PC-9 (cell line): Measurements from ENCODE around the gene ZNF792.

Experiments used
- CTCF ChIP-seq: fragments of 200-600 bp; sonication (generic); conservative IDR thresholded peaks from 2 replicates; pipeline ENCODE4 v1.6.1; 2017; ENCODE audit warnings: mixed run types, antibody characterized with exemption, mild to moderate bottlenecking, moderate library complexity
- EZH2 ChIP-seq: fragments of 200-600 bp; sonication (generic); IDR thresholded peaks from 2 replicates; pipeline ENCODE4 v1.8.0; 2017; ENCODE audit warnings: antibody characterized with exemption, low read depth

GRCh38 chr19:35006999-35007365, 43.0 kb upstream of the ZNF792 start:
- TF ChIP-seq CTCF: no peak
- no peak for TF ChIP-seq EZH2
